K562 (cell line): Measurements from ENCODE around the gene ARMC6. TPM values are rescaled to one million over a fixed set of nuclear protein-coding genes. Genes with fewer than 3 reads are reported as not detected.

Source experiments
- ATAC-seq: fragments of 200-7000 bp; cut with Tn5 transposase; 3 replicates; pipeline ENCODE4 v1.9.1; 2020; ENCODE audit warnings: moderate library complexity
- BruUV-seq: library from RNA; stranded (reverse); fragments of 400-500 nt; replicated peaks from 2 replicates; lab custom pipeline; 2021; lab: Mats Ljungman, UMichigan
- CTCF ChIA-PET: fragments of 300-600 bp; formaldehyde crosslinking; extraction: SDS; loops from one replicate; lab custom pipeline; 2021; ENCODE audit warnings: low intra/inter-chr PET ratio; lab: Yijun Ruan, JAX
- POLR2A ChIA-PET: fragments of 300-600, 350-650 bp; sonication (Branson Sonifier 250); formaldehyde crosslinking; extraction: SDS; loops from one replicate; lab custom pipeline; 2021; ENCODE audit warnings: antibody characterized with exemption, inconsistent platforms; lab: Yijun Ruan, JAX
- DNase-seq, 4 experiments: peaks; one replicate each; pipeline versions ENCODE4 v3.0.0 to v3.0.0-alpha.2; 2011 to 2018; ENCODE audit warnings: low spot score in 3 of 4, mixed read lengths in 3 of 4; ENCODE audit errors: extremely low read depth in 1 of 4
- FAIRE-seq: peaks from 2 replicates; lab custom pipeline; 2011; peaks lifted over from hg19 to GRCh38; lab: Jason Lieb, UNC
- H2AFZ ChIP-seq: 2 replicates; pipeline ENCODE4 v1.6.0; 2011; ENCODE audit warnings: low read depth, low read length, control low read depth, inconsistent platforms
- H3K27ac ChIP-seq: fragments of 200-600 bp; 3 replicates; pipeline ENCODE4 v1.8.0; 2011; ENCODE audit warnings: low read depth, mild to moderate bottlenecking, control low read depth, inconsistent platforms, low read length, moderate library complexity, mixed read lengths; ENCODE audit errors: extremely low read depth
- H3K27me3 ChIP-seq, 2 experiments: fragments of 300-600 bp in 1 of 2; 2 replicates in 1 of 2; 3 replicates in 1 of 2; pipeline versions ENCODE4 v1.6.0 to v1.8.0; 2011; ENCODE audit warnings: inconsistent platforms in 2 of 2, low read length in 2 of 2, mild to moderate bottlenecking in 1 of 2, mixed read lengths in 1 of 2, moderate library complexity in 1 of 2; ENCODE audit not compliant: control insufficient read depth in 2 of 2, insufficient read depth in 2 of 2
- H3K36me3 ChIP-seq: fragments of 300-600 bp; 3 replicates; pipeline ENCODE4 v1.8.0; 2011; ENCODE audit warnings: mild to moderate bottlenecking, low read length, inconsistent platforms; ENCODE audit not compliant: control insufficient read depth, insufficient read depth
- H3K4me1 ChIP-seq, 2 experiments: fragments of 200-600 bp in 1 of 2; replicated peaks in 1 of 2; 2 replicates in 1 of 2; 3 replicates in 1 of 2; pipeline versions ENCODE4 v1.5.1 to v1.8.0; 2011; ENCODE audit warnings: inconsistent platforms in 2 of 2, low read length in 2 of 2, mild to moderate bottlenecking in 1 of 2, mixed read lengths in 1 of 2, moderate library complexity in 1 of 2; ENCODE audit not compliant: control insufficient read depth in 2 of 2, insufficient read depth in 2 of 2
- H3K4me2 ChIP-seq: 2 replicates; pipeline ENCODE4 v1.6.1; 2011; ENCODE audit warnings: low read length, control low read depth, inconsistent platforms, mixed read lengths; ENCODE audit not compliant: insufficient read depth
- H3K4me3 ChIP-seq: fragments of 200-600 bp; sonication (generic), shearing (Covaris generic); 2 replicates; pipeline ENCODE4 v1.5.1; 2016; ENCODE audit warnings: control low read depth, inconsistent platforms
- H3K79me2 ChIP-seq: fragments of 200-600 bp; 3 replicates; pipeline ENCODE4 v1.8.0; 2011; ENCODE audit warnings: low read length, inconsistent platforms; ENCODE audit not compliant: control insufficient read depth, insufficient read depth
- H3K9ac ChIP-seq, 2 experiments: 2 replicates each; pipeline versions ENCODE4 v1.6.0 to v1.6.1; 2011; ENCODE audit warnings: low read depth in 2 of 2, low read length in 2 of 2, control low read depth in 1 of 2, inconsistent platforms in 1 of 2, mild to moderate bottlenecking in 1 of 2, mixed read lengths in 1 of 2; ENCODE audit not compliant: insufficient read depth in 1 of 2
- H3K9me1 ChIP-seq: one replicate; pipeline ENCODE4 v1.6.0; 2011; ENCODE audit warnings: inconsistent platforms, mild to moderate bottlenecking, low read length, moderate library complexity; ENCODE audit not compliant: control insufficient read depth, insufficient read depth
- H3K9me3 ChIP-seq: replicated peaks from 2 replicates; pipeline ENCODE4 v1.5.1; 2011; ENCODE audit warnings: low read depth, low read length, inconsistent platforms; ENCODE audit not compliant: control insufficient read depth, insufficient read depth
- H4K20me1 ChIP-seq: replicated peaks from 2 replicates; pipeline ENCODE4 v1.6.1; 2011; ENCODE audit warnings: low read length, inconsistent platforms, mixed read lengths; ENCODE audit not compliant: control insufficient read depth, insufficient read depth
- KLF10 ChIP-seq: fragments of 250-450 bp; sonication (Bioruptor Pico); IDR thresholded peaks from 2 replicates; pipeline ENCODE4 v1.6.1; 2021; ENCODE audit warnings: matching md5 sums
- PHF8 ChIP-seq: fragments of 200-600 bp; sonication (generic); IDR thresholded peaks from 2 replicates; pipeline ENCODE4 v1.6.1; 2012; ENCODE audit warnings: mixed run types, mild to moderate bottlenecking, inconsistent platforms, low read length, moderate library complexity, borderline replicate concordance
- POLR2G ChIP-seq: fragments of 200-400 bp; formaldehyde crosslinking; IDR thresholded peaks from 2 replicates; pipeline ENCODE4 v1.6.1; 2017; ENCODE audit warnings: low read depth, mild to moderate bottlenecking, antibody characterized with exemption, low read length, moderate library complexity
- POLR3G ChIP-seq: IDR thresholded peaks from 2 replicates; pipeline ENCODE4 v1.6.1; 2011; ENCODE audit not compliant: insufficient read length, insufficient replicate concordance; ENCODE audit errors: extremely low read depth
- REST ChIP-seq, 2 experiments: fragments of 450-650 bp; formaldehyde crosslinking in 1 of 2; IDR thresholded peaks; 2 replicates each; pipeline versions ENCODE4 v1.4.0 to v1.6.1; 2014 to 2020; ENCODE audit warnings: mild to moderate bottlenecking in 2 of 2, borderline replicate concordance in 1 of 2, low read depth in 1 of 2
- RFX1 ChIP-seq: fragments of 450-650 bp; IDR thresholded peaks from 2 replicates; pipeline ENCODE4 v1.6.1; 2016; ENCODE audit warnings: mild to moderate bottlenecking, moderate library complexity
- U2AF2 ChIP-seq: fragments of 200-400 bp; formaldehyde crosslinking; optimal IDR thresholded peaks from 2 replicates; pipeline ENCODE3; 2017; ENCODE audit warnings: low read depth, mild to moderate bottlenecking, low read length
- ZNF347 ChIP-seq: fragments of 450-650 bp; formaldehyde crosslinking; IDR thresholded peaks from 2 replicates; pipeline ENCODE4 v1.4.0; 2020; ENCODE audit warnings: low read depth, mild to moderate bottlenecking, moderate library complexity
- WGBS: fragments of 100-300 bp; shearing (Covaris generic); methylation state at CpG from one replicate; pipeline ENCODE4 v1.1.6; 2016; ENCODE audit warnings: low coverage, mixed read lengths; ENCODE audit not compliant: insufficient coverage; ENCODE audit errors: missing lambda C conversion rate; 5-methylcytosine and 5-hydroxymethylcytosine counted together
- in situ Hi-C: fragments of 300-500 bp; cut with MboI; formaldehyde crosslinking; loops from 4 replicates; pipeline ENCODE4 v1.15.0; 2018; ENCODE audit warnings: inconsistent platforms, mixed read lengths
- intact Hi-C: fragments of 100-400 bp; cut with micrococcal nuclease; formaldehyde crosslinking; loops from 2 replicates; pipeline ENCODE4 v1.14.2; 2022
- polyA plus RNA-seq, 8 experiments: library from polyadenylated mRNA; depleted of rRNA in 4 of 8; stranded (reverse) in 5 of 8; unstranded in 3 of 8; fragments of >200 nt; fragmentation: Nextera tagmentation in 2 of 8; fragmentation: Illumina TruSeq in 1 of 8; extraction: Ambion mirVana in 2 of 8; extraction: Trizol in 1 of 8; gene quantifications; 2 replicates each; pipeline versions ENCODE4 v1.2.1 to v1.2.3, GENCODE V29; 2011 to 2014; ENCODE audit warnings: inconsistent platforms in 1 of 8, missing spikeins in 1 of 8
- total RNA-seq, 7 experiments: library from RNA; depleted of rRNA in 6 of 7; stranded (reverse); fragments of >200 nt in 6 of 7; fragmentation: Illumina TruSeq in 2 of 7; extraction: Trizol in 2 of 7; gene quantifications; 2 replicates each; pipeline versions ENCODE4 v1.2.1 to v1.2.3, GENCODE V29; 2011 to 2021; ENCODE audit warnings: low replicate concordance in 1 of 7
- TF ChIP-seq, protein P1 (sequence below): sonication (generic); formaldehyde crosslinking; IDR thresholded peaks from 2 replicates; pipeline ENCODE4 v1.8.1; 2023; ENCODE audit warnings: mild to moderate bottlenecking, missing genetic modification reagents

Gene ARMC6
- total and polyA plus RNA-seq, 9 of the 15 experiments (the other 6 are each of a cell fraction or from before 2014, with no cell fraction given), result 2.1 to 93.4 (median 63.6) TPM

GRCh38 chr19:19051478-19052213 lies 18.2 kb downstream of the ARMC6 start:
- 87% methylated on average over 20 of the region's 20 CpGs for WGBS
- ChIA-PET POLR2A (interaction anchor here (0.6 to 2.7 kb wide), 8 partner anchors 9 to 647 kb away, joined by 3 to 11 read pairs (median 3); no protein-coding TSS in a partner anchor), CTCF (interaction anchor here (1.4 kb wide), 1 partner anchor 61 kb away, joined by 6 read pairs; no protein-coding TSS in a partner anchor)
- no peaks in the 10 kb centered on the region for H3K27me3 ChIP-seq
- no peaks in the 10 kb centered on the region for H3K9me3 ChIP-seq
- peak overlapping the region in 1 of 2 experiments; percentile 72; a peak in 2 of 4 replicates for H3K9ac ChIP-seq
- BruUV-seq, result no TSS peak
- intact Hi-C loops, result loop anchor here (2.0 to 10.0 kb wide), 2 partner anchors 61 to 273 kb away; partner anchors contain the start of genes MAU2 and SUGP1
- peaks cover 3% of the 10 kb centered on the region; the same call in 2 of the 3 replicates for H3K79me2 ChIP-seq
- H4K20me1 ChIP-seq, result 0 out of 2 replicates have a peak, but pooled peaks cover 4% of the 10 kb centered on the region
- DNase-seq (peak in 2 of 4 experiments; percentile 24 to 37), FAIRE-seq (no peak), ATAC-seq (peak; percentile 66)
- no peak overlapping the region for H3K27ac ChIP-seq
- H3K4me1 ChIP-seq, result peaks cover 0 to 31% of the 10 kb centered on the region in 2 experiments; a peak in 2 of 5 replicates
- H3K36me3 ChIP-seq, result peaks cover 78% of the 10 kb centered on the region
- in situ Hi-C loops, result no loop called here
- no peak overlapping the region for H2AFZ ChIP-seq
- no peak overlapping the region for H3K4me2 ChIP-seq
- peaks cover 4% of the 10 kb centered on the region for H3K9me1 ChIP-seq
- no peak overlapping the region for H3K4me3 ChIP-seq
- TF ChIP-seq REST (IDR thresholded peaks at IDR 0.05; ENCODE audit: borderline replicate concordance), result peak; percentile 56; the same call in 1 of the 2 replicates
- no peak for TF ChIP-seq REST (CRISPR knock-in tag; IDR thresholded peaks at IDR 0.05; ENCODE audit: low read depth)
- TF ChIP-seq U2AF2, result no peak
- TF ChIP-seq, protein P1, sequence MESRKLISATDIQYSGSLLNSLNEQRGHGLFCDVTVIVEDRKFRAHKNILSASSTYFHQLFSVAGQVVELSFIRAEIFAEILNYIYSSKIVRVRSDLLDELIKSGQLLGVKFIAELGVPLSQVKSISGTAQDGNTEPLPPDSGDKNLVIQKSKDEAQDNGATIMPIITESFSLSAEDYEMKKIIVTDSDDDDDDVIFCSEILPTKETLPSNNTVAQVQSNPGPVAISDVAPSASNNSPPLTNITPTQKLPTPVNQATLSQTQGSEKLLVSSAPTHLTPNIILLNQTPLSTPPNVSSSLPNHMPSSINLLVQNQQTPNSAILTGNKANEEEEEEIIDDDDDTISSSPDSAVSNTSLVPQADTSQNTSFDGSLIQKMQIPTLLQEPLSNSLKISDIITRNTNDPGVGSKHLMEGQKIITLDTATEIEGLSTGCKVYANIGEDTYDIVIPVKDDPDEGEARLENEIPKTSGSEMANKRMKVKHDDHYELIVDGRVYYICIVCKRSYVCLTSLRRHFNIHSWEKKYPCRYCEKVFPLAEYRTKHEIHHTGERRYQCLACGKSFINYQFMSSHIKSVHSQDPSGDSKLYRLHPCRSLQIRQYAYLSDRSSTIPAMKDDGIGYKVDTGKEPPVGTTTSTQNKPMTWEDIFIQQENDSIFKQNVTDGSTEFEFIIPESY (CRISPR knock-in tag), result peak; percentile 98
- TF ChIP-seq POLR3G, result no peak
- TF ChIP-seq PHF8, result no peak
- TF ChIP-seq POLR2G, result peak; percentile 69
- no peak for TF ChIP-seq RFX1
- no peak for TF ChIP-seq ZNF347 (CRISPR knock-in tag)
- TF ChIP-seq KLF10 (CRISPR knock-in tag), result no peak
